T-helper 17 cell (primary cell): ENCODE results near the gene AK8. TPM values are rescaled to one million over a fixed set of nuclear protein-coding genes. Genes with fewer than 3 reads are reported as not detected.
"Not testable (repeated sequence)": the region's sequence is repeated elsewhere in the genome, so short reads cannot be mapped to it uniquely, and the experiment has no call there.

Experiments used
- ATAC-seq: fragments of 150-1000 bp; cut with Tn5 transposase; 2 replicates; pipeline ENCODE4 v1.10.0; 2021; ENCODE audit warnings: mild to moderate bottlenecking, moderate library complexity
- DNase-seq, 3 donors: peaks; one replicate each; pipeline versions ENCODE4 v3.0.0 to v3.0.0-alpha.2; 2020 to 2021
- H3K9me3 ChIP-seq: one replicate; pipeline ENCODE4 v1.7.0; 2013; ENCODE audit warnings: low read length, mild to moderate bottlenecking; ENCODE audit not compliant: control insufficient read depth, poor library complexity, severe bottlenecking
- H3K27ac Mint-ChIP-seq: one replicate; pipeline ENCODE4 v1.8.0; 2022; ENCODE audit warnings: mild to moderate bottlenecking, moderate library complexity, mixed read lengths
- H3K27me3 Mint-ChIP-seq: one replicate; pipeline ENCODE4 v1.8.0; 2022; ENCODE audit warnings: mixed read lengths
- H3K36me3 Mint-ChIP-seq: one replicate; pipeline ENCODE4 v1.8.0; 2022; ENCODE audit warnings: low read depth, mixed read lengths
- H3K4me1 Mint-ChIP-seq: one replicate; pipeline ENCODE4 v1.8.0; 2022; ENCODE audit warnings: mild to moderate bottlenecking, mixed read lengths
- H3K4me3 Mint-ChIP-seq: one replicate; pipeline ENCODE4 v1.8.0; 2022; ENCODE audit warnings: mild to moderate bottlenecking, moderate library complexity, mixed read lengths
- total RNA-seq, 4 donors: library from RNA in 2 of 4; stranded (reverse) in 2 of 4; gene quantifications; one replicate each; pipeline ENCODE4 v1.2.3 and lab custom pipeline; 2022 to 2026

The AK8 gene
- total RNA-seq, 2 donors from 2014 or later = 0.32 TPM; not detected in 1

DNA sequence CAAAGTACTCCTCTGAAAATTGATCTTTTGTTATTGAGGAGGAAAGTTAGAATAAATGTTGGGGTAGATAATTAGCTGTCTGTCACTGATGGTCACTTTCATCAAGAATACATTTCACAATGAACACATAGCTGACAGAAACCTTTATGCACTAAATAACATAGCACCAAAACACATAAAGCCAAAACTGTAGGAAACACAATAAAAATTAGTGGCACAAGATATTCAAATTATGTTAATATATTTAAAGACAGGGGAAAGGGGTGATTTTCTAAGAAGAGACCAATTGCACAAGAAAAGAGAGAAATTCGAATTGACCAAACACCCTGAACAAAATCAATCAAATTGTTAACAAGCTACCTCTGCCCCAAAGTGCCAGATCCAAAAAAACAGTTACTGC is 89.7 kb downstream of the AK8 start:
- Mint-ChIP-seq H3K36me3 (peaks cover 5% of the 10 kb centered on the region), H3K27me3 (peaks cover 53% of the 10 kb centered on the region), H3K27ac (no peak overlapping the region), H3K4me1 (no peaks in the 10 kb centered on the region), H3K4me3 (no peak overlapping the region)
- DNase-seq (no peak), ATAC-seq (no peak)
- no peaks in the 10 kb centered on the region for H3K9me3 ChIP-seq

- H3K4me3 Mint-ChIP-seq = no peak overlapping the region
- no peaks in the 10 kb centered on the region for H3K4me1 Mint-ChIP-seq
- H3K27me3 Mint-ChIP-seq = peaks cover 53% of the 10 kb centered on the region
- no peaks in the 10 kb centered on the region for H3K9me3 ChIP-seq
- DNase-seq = no peak
- peaks cover 5% of the 10 kb centered on the region for H3K36me3 Mint-ChIP-seq
- no peak for ATAC-seq
- no peak overlapping the region for H3K27ac Mint-ChIP-seq
These were observed 90.3 kb downstream of the AK8 start for GRCh38 chr9:132787748-132788159.

DNA sequence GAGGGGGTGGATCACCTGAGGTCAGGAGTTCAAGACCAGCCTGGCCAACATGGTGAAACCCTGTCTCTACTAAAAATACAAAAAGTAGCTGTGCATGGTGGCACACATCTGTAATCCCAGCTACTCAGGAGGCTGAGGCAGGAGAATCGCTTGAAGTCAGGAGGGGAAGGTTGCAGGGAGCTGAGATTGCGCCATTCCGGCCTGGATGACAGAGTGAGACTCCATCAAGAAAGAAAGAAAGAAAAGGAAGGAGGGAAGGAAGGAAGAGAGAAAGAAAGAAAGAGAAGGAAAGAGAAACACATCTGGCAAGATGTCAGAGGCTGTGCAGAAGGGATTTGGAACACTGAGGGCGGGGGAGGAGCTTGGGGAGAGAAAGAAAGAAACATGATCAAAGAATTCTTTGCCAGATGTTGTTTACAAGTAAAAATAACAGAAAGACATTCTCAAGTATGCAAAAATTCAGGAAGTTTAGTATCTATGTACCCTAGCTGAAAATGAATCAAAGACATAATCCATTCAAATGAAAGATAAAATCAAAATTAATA is 93.7 kb downstream of the AK8 start:
- Mint-ChIP-seq H3K4me3 (no peak overlapping the region), H3K27me3 (peaks cover 75% of the 10 kb centered on the region), H3K4me1 (peaks cover 4% of the 10 kb centered on the region), H3K27ac (peak overlapping the region; percentile 56), H3K36me3 (peaks cover 8% of the 10 kb centered on the region)
- no peaks in the 10 kb centered on the region for H3K9me3 ChIP-seq
- ATAC-seq (no peak), DNase-seq (no peak)

- no peak overlapping the region for H3K27ac Mint-ChIP-seq
- no peak overlapping the region for H3K4me3 Mint-ChIP-seq
- H3K27me3 Mint-ChIP-seq = peaks cover 85% of the 10 kb centered on the region
- DNase-seq = no peak
- no peak for ATAC-seq
- H3K9me3 ChIP-seq = no peaks in the 10 kb centered on the region
- peaks cover 4% of the 10 kb centered on the region for H3K4me1 Mint-ChIP-seq
- peaks cover 8% of the 10 kb centered on the region for H3K36me3 Mint-ChIP-seq
These were observed 95.1 kb downstream of the AK8 start for GRCh38 chr9:132783006-132783405.

DNA sequence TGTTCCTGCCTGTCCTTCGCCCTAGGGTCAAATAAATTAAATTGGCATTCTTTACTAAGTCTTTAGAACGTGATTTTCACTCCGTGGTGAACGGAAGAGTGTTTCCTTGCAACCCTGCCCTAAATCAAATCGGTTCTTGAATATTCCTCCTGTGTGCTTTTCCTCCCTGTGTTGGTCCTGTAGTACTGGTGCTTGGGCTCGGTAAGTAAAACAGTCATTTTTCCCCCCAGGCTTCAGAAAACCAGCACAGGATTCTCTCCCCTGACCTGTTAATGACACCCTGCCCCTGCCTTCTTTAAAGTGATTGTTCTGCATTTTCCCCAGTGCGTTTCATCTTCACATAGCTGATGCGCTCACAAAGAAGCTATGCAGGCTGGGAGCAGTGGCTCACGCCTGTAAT is 96.0 kb downstream of the AK8 start:
- H3K9me3 ChIP-seq = no peaks in the 10 kb centered on the region
- no peak overlapping the region for H3K27ac Mint-ChIP-seq
- no peak overlapping the region for H3K4me3 Mint-ChIP-seq
- H3K27me3 Mint-ChIP-seq = peaks cover 87% of the 10 kb centered on the region
- DNase-seq (no peak), ATAC-seq (no peak)
- peaks cover 4% of the 10 kb centered on the region for H3K4me1 Mint-ChIP-seq
- H3K36me3 Mint-ChIP-seq = peaks cover 8% of the 10 kb centered on the region

- Mint-ChIP-seq H3K4me3 (no peak overlapping the region), H3K4me1 (peaks cover 4% of the 10 kb centered on the region), H3K27ac (no peak overlapping the region), H3K27me3 (peaks cover 83% of the 10 kb centered on the region), H3K36me3 (peaks cover 5% of the 10 kb centered on the region)
- no peak for DNase-seq
- no peak for ATAC-seq
- H3K9me3 ChIP-seq = no peaks in the 10 kb centered on the region
These were observed 97.7 kb downstream of the AK8 start for GRCh38 chr9:132780230-132781007.

DNA sequence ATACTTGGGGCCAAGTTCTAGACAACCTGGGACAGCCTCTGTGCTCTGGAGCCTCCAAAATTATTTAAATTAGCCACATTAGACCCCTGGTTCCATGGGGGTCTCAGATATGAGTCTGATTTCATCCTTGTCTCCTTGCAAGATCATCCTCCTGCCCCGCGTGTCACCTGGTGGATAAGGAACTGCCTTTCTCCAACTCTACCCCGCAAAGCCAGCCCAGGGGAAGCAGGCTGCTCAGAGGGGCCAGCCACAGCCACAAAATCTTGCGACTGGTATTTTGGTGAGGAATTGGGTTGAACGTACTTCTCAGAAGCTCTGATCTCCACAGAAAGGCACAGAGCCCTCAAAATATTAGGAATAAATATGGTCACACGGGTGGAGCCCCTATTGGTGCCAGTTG is 101.2 kb downstream of the AK8 start:
- H3K27ac Mint-ChIP-seq = no peak overlapping the region
- H3K36me3 Mint-ChIP-seq = peaks cover 3% of the 10 kb centered on the region
- H3K27me3 Mint-ChIP-seq = peaks cover 50% of the 10 kb centered on the region
- ATAC-seq = no peak
- no peak overlapping the region for H3K4me3 Mint-ChIP-seq
- no peak for DNase-seq
- H3K9me3 ChIP-seq = no peaks in the 10 kb centered on the region
- peaks cover 13% of the 10 kb centered on the region for H3K4me1 Mint-ChIP-seq

DNA sequence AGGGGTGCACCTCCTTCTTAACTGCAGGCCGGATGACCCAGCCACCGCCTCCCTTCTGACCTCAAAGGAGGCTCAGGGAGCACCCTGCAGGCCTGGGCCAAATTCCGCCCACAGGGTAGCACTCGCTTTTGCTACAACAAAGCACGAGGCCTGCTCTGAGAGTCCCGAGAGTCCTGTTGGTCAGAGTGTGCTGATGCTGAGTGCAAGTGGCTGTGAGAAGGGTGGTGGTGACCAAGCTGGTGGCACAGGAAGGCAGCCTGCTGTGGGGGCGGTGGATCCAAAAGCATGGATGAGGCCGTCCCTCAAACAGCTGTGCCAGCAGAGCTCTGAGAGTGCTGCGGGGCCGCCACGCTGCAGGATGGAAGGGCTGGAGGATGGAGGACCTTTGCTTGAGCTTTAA is 101.8 kb downstream of the AK8 start:
- peaks cover 44% of the 10 kb centered on the region for H3K27me3 Mint-ChIP-seq
- DNase-seq (no peak), ATAC-seq (no peak)
- no peak overlapping the region for H3K27ac Mint-ChIP-seq
- no peaks in the 10 kb centered on the region for H3K9me3 ChIP-seq
- peaks cover 3% of the 10 kb centered on the region for H3K36me3 Mint-ChIP-seq
- peaks cover 13% of the 10 kb centered on the region for H3K4me1 Mint-ChIP-seq
- H3K4me3 Mint-ChIP-seq = no peak overlapping the region

- Mint-ChIP-seq H3K36me3 (peaks cover 3% of the 10 kb centered on the region), H3K4me1 (peaks cover 13% of the 10 kb centered on the region), H3K27ac (no peak overlapping the region), H3K4me3 (no peak overlapping the region), H3K27me3 (peaks cover 42% of the 10 kb centered on the region)
- H3K9me3 ChIP-seq = no peaks in the 10 kb centered on the region
- ATAC-seq (no peak), DNase-seq (no peak)
These were observed 102.4 kb downstream of the AK8 start for GRCh38 chr9:132775720-132776119.

GRCh38 chr9:132774886-132775285 is 103.2 kb downstream of the AK8 start:
- Mint-ChIP-seq H3K36me3 (peaks cover 3% of the 10 kb centered on the region), H3K27me3 (peaks cover 33% of the 10 kb centered on the region), H3K4me3 (no peak overlapping the region), H3K4me1 (peaks cover 13% of the 10 kb centered on the region), H3K27ac (no peak overlapping the region)
- ATAC-seq = no peak
- H3K9me3 ChIP-seq = no peaks in the 10 kb centered on the region
- DNase-seq = no peak

GRCh38 chr9:132773764-132774339 is 104.2 kb downstream of the AK8 start:
- no peak overlapping the region for H3K4me3 Mint-ChIP-seq
- no peaks in the 10 kb centered on the region for H3K9me3 ChIP-seq
- peaks cover 24% of the 10 kb centered on the region for H3K27me3 Mint-ChIP-seq
- ATAC-seq = no peak
- peaks cover 16% of the 10 kb centered on the region for H3K4me1 Mint-ChIP-seq
- no peak for DNase-seq
- H3K27ac Mint-ChIP-seq = no peak overlapping the region
- H3K36me3 Mint-ChIP-seq = peaks cover 3% of the 10 kb centered on the region

DNA sequence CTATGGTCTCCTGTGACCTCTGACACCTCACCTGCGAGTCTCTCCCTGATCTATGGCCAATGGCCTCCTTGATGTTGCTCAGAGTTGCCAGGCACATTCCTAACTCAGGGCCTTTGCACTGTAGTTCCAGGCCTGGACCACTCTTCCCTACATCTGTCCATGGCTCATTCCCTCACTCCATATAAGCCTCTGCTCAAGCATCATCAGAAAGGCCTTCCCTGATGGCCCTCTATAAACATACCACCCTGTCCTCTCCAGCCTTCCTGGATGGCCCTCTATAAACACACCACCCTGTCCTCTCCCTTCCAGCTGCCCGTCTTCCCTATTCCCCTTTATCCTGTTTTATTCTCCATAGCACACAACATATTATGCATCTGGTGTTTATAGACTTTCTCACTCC is 105.0 kb downstream of the AK8 start:
- no peak for DNase-seq
- H3K36me3 Mint-ChIP-seq = peaks cover 3% of the 10 kb centered on the region
- peak overlapping the region; percentile 0 for H3K4me3 Mint-ChIP-seq
- no peaks in the 10 kb centered on the region for H3K9me3 ChIP-seq
- H3K27ac Mint-ChIP-seq = no peak overlapping the region
- peaks cover 20% of the 10 kb centered on the region for H3K27me3 Mint-ChIP-seq
- no peak for ATAC-seq
- peaks cover 18% of the 10 kb centered on the region for H3K4me1 Mint-ChIP-seq

DNA sequence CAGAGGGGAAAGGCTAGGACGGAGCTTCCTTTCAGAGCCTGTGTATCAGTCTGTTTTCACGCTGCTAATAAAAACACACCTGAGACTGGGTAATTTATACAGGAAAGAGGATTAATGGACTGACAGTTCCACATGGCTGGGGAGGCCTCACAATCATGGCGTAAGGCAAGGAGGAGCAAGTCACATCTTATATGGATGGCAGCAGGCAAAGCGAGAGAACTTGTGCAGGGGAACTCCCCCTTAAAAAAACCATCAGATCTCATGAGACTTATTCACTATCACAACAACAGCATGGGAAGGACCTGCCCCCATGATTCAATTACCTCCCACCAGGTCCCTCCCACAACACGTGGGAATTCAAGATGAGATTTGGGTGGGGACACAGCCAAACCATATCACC is 106.3 kb downstream of the AK8 start:
- not testable (repeated sequence) for H3K4me3 Mint-ChIP-seq

More for the DNA sequence above, 106.3 kb downstream of the AK8 start:
- not testable (repeated sequence) for DNase-seq, H3K27me3 Mint-ChIP-seq, H3K9me3 ChIP-seq, H3K36me3 Mint-ChIP-seq, H3K27ac Mint-ChIP-seq, ATAC-seq
- H3K4me1 Mint-ChIP-seq = peaks cover 23% of the 10 kb centered on the region
